Measurements from ENCODE around the gene TRIM2. TPM values are rescaled to one million over a fixed set of nuclear protein-coding genes. Genes with fewer than 3 reads are reported as not detected.

The TRIM2 gene
- total and polyA plus RNA-seq, 2 of the 8 experiments (the other 6 are each of a cell fraction or from before 2014, with no cell fraction given): 34.0 to 59.8 TPM

DNA sequence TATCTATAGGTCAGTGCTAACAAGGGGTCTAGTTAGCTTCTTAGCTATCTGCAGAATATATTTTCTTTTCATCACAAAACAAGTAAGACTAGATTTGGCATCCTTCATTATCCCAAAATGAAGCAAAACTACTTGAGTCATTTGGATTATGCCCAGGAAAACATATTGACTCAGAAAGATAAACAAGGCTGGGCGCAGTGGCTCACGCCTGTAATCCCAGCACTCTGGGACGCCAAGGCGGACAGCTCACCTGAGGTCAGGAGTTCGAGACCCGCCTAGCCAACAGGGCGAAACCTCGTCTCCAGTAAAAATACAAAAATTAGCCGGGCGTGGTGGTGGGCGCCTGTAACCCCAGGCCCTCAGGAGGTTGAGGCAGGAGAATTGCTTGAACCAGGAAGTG, 122.3 kb downstream of the TRIM2 start:
- no peaks in the 10 kb centered on the region for H3K4me1 ChIP-seq (replicated peaks in 1 of 4; ENCODE audit: control insufficient read depth in 3 of 4, insufficient read depth in 4 of 4, low read length in 3 of 4)
- DNase-seq (ENCODE audit: low read depth in 1 of 2, low spot score in 2 of 2) (no peak), FAIRE-seq (no peak)
- no peak overlapping the region for H2BK15ac ChIP-seq (ENCODE audit: low read length)
- no peak overlapping the region for H2AK5ac ChIP-seq (ENCODE audit: low read depth, low read length)
- H3K4ac ChIP-seq (replicated peaks; ENCODE audit: insufficient read length, low read depth, low read length): no peak overlapping the region
- WGBS, 2 experiments (ENCODE audit: extremely low coverage in 1 of 2, insufficient coverage in 1 of 2, insufficient read length in 1 of 2, insufficient replicate concordance in 2 of 2, low coverage in 1 of 2, low lambda C conversion rate in 2 of 2, missing lambda C conversion rate in 1 of 2): 97% methylated on average over 11 of the region's 11 CpGs; no CpG with 5 or more reads in 1 of the 2 experiments
- H4K91ac ChIP-seq (replicated peaks; ENCODE audit: insufficient read length, low read length): no peak overlapping the region
- H2BK20ac ChIP-seq (ENCODE audit: low read length): no peak overlapping the region
- no peaks in the 10 kb centered on the region for H3K79me1 ChIP-seq (ENCODE audit: low read depth, low read length)
- H4K8ac ChIP-seq (ENCODE audit: extremely low read depth, insufficient read depth, low read length): no peak overlapping the region
- H3K9me3 ChIP-seq (ENCODE audit: insufficient read depth in 2 of 2, low read depth in 1 of 2, low read length in 1 of 2): no peaks in the 10 kb centered on the region
- H3K18ac ChIP-seq (ENCODE audit: extremely low read depth, low read length): no peak overlapping the region
- H2BK120ac ChIP-seq (replicated peaks; ENCODE audit: low read depth, low read length): no peak overlapping the region
- no peaks in the 10 kb centered on the region for H4K20me1 ChIP-seq (replicated peaks in 1 of 2; ENCODE audit: control insufficient read depth in 1 of 2, insufficient read depth in 2 of 2, low read length in 2 of 2)
- H3K79me2 ChIP-seq (ENCODE audit: control insufficient read depth in 1 of 2, insufficient read depth in 2 of 2, low read length in 2 of 2): no peaks in the 10 kb centered on the region
- no peak overlapping the region for H3K4me3 ChIP-seq (ENCODE audit: extremely low read depth in 1 of 4, insufficient read depth in 2 of 4, low read depth in 3 of 4, low read length in 4 of 4)
- no peak overlapping the region for H3K4me2 ChIP-seq (ENCODE audit: insufficient read depth in 1 of 2, low read depth in 2 of 2, low read length in 2 of 2)
- ChIA-PET POLR2A (ENCODE audit: partially characterized antibody) (no interaction called here), CTCF (ENCODE audit: partially characterized antibody) (interaction anchor here (0.6 to 0.7 kb wide), 2 partner anchors 10 to 181 kb away, joined by 3 read pairs; no protein-coding TSS in a partner anchor)
- H3K36me3 ChIP-seq (ENCODE audit: control insufficient read depth in 2 of 4, insufficient read depth in 4 of 4, low read length in 3 of 4): peaks cover 0 to 20% (median 7%) of the 10 kb centered on the region in 4 experiments; a peak in 4 of 8 replicates
- no peak overlapping the region for H3K27ac ChIP-seq (ENCODE audit: low read depth, low read length)
- H3K27me3 ChIP-seq (replicated peaks in 1 of 4; ENCODE audit: control insufficient read depth in 3 of 4, extremely low read depth in 1 of 4, insufficient read depth in 3 of 4, low read length in 3 of 4): no peaks in the 10 kb centered on the region
- H3K9ac ChIP-seq (replicated peaks in 1 of 4; ENCODE audit: extremely low read depth in 1 of 4, low read depth in 3 of 4, low read length in 3 of 4): no peak overlapping the region
- H2BK12ac ChIP-seq (ENCODE audit: low read depth, low read length): no peak overlapping the region
- no peak overlapping the region for H3K23ac ChIP-seq (ENCODE audit: insufficient read length)
- no peak overlapping the region for H2AFZ ChIP-seq (ENCODE audit: low read length)
- no peak overlapping the region for H3K14ac ChIP-seq (ENCODE audit: insufficient read length)
- no peaks in the 10 kb centered on the region for H3K23me2 ChIP-seq (ENCODE audit: low read depth, low read length)
- no peak overlapping the region for H3K56ac ChIP-seq (replicated peaks; ENCODE audit: insufficient read length, low read depth, low read length)
- H4K5ac ChIP-seq (ENCODE audit: insufficient read length, low read depth, low read length): no peak overlapping the region
- H2BK5ac ChIP-seq (ENCODE audit: low read depth, low read length): no peak overlapping the region
- no peak for TF ChIP-seq MAFK (IDR thresholded peaks at IDR 0.05; ENCODE audit: low read depth, low read length)
- TF ChIP-seq TCF12 (IDR thresholded peaks at IDR 0.05; ENCODE audit: low read depth, low read length): no peak
- TF ChIP-seq CTCF (IDR thresholded peaks at IDR 0.05; ENCODE audit: control extremely low read depth in 1 of 3, insufficient read depth in 1 of 3, low read depth in 1 of 3, low read length in 3 of 3): no peak
- TF ChIP-seq ASH2L (IDR thresholded peaks at IDR 0.05; ENCODE audit: low read length): no peak
- TF ChIP-seq CTBP2 (IDR thresholded peaks at IDR 0.05; ENCODE audit: borderline replicate concordance, insufficient read depth, insufficient read length, low read length): no peak
- no peak for TF ChIP-seq CHD2 (IDR thresholded peaks at IDR 0.05; ENCODE audit: low read length)
- TF ChIP-seq SIX5 (IDR thresholded peaks at IDR 0.05; ENCODE audit: low read depth, low read length): no peak
- TF ChIP-seq CBX8 (IDR thresholded peaks at IDR 0.05; ENCODE audit: borderline replicate concordance, low read depth, low read length): no peak
- no peak for TF ChIP-seq SIN3A (conservative IDR thresholded peaks at IDR 0.05 in 1 of 2, IDR thresholded peaks at IDR 0.05 in 1 of 2; ENCODE audit: low read depth in 1 of 2, low read length in 2 of 2)
- no peak for TF ChIP-seq ZNF274 (IDR thresholded peaks at IDR 0.05; ENCODE audit: borderline replicate concordance, extremely low read depth, low read length)
- TF ChIP-seq TEAD4 (IDR thresholded peaks at IDR 0.05; ENCODE audit: low read depth, low read length): no peak
- TF ChIP-seq SUZ12 (IDR thresholded peaks at IDR 0.05; ENCODE audit: low read length): no peak
